Neural progenitor cell (in vitro differentiated cells): ENCODE results near the gene LIMS2. TPM values are rescaled to one million over a fixed set of nuclear protein-coding genes. Genes with fewer than 3 reads are reported as not detected.

Experiments
- DNase-seq: peaks from one replicate; pipeline ENCODE4 v3.0.0-alpha.2; 2016; ENCODE audit warnings: low spot score
- H2AFZ ChIP-seq: fragments of 200-600 bp; sonication (generic); replicated peaks from 2 replicates; pipeline ENCODE4 v1.6.1; 2016; ENCODE audit warnings: antibody characterized with exemption
- H3F3A ChIP-seq: fragments of 200-600 bp; sonication (generic); 2 replicates; pipeline ENCODE4 v1.6.1; 2016; ENCODE audit warnings: antibody characterized with exemption, low read depth
- H3K27ac ChIP-seq: fragments of 200-600 bp; sonication (generic); 2 replicates; pipeline ENCODE4 v1.5.1; 2016; ENCODE audit warnings: mild to moderate bottlenecking
- H3K27me3 ChIP-seq: fragments of 200-600 bp; sonication (generic); 2 replicates; pipeline ENCODE4 v1.6.1; 2016; ENCODE audit warnings: mild to moderate bottlenecking, moderate library complexity
- H3K36me3 ChIP-seq: fragments of 200-600 bp; sonication (generic); 2 replicates; pipeline ENCODE4 v1.5.1; 2016
- H3K4me1 ChIP-seq: fragments of 200-600 bp; sonication (generic); 2 replicates; pipeline ENCODE4 v1.6.1; 2016; ENCODE audit warnings: mixed run types
- H3K4me2 ChIP-seq: fragments of 200-600 bp; sonication (generic); 2 replicates; pipeline ENCODE4 v1.6.1; 2016
- H3K4me3 ChIP-seq: fragments of 200-600 bp; sonication (generic); 2 replicates; pipeline ENCODE4 v1.5.1; 2016
- H3K79me2 ChIP-seq: fragments of 200-600 bp; sonication (generic); 2 replicates; pipeline ENCODE4 v1.6.1; 2016; ENCODE audit warnings: low read depth
- H3K9ac ChIP-seq: fragments of 200-600 bp; sonication (generic); 2 replicates; pipeline ENCODE4 v1.6.1; 2016
- H3K9me3 ChIP-seq: fragments of 200-600 bp; sonication (generic); 2 replicates; pipeline ENCODE4 v1.5.1; 2016; ENCODE audit warnings: low read depth
- H4K20me1 ChIP-seq: fragments of 200-600 bp; sonication (generic); 2 replicates; pipeline ENCODE4 v1.6.1; 2016; ENCODE audit warnings: low read depth
- H3K27ac Mint-ChIP-seq: 3 replicates; pipeline ENCODE4 v1.8.0; 2021; ENCODE audit warnings: mixed read lengths
- H3K27me3 Mint-ChIP-seq: 2 replicates; pipeline ENCODE4 v1.8.0; 2022; ENCODE audit warnings: low read depth, mild to moderate bottlenecking, inconsistent platforms, moderate library complexity, mixed read lengths; ENCODE audit not compliant: insufficient read depth
- H3K36me3 Mint-ChIP-seq: 3 replicates; pipeline ENCODE4 v1.8.0; 2021; ENCODE audit warnings: mixed read lengths
- H3K4me1 Mint-ChIP-seq: 3 replicates; pipeline ENCODE4 v1.8.0; 2021; ENCODE audit warnings: mixed read lengths
- H3K4me3 Mint-ChIP-seq: 3 replicates; pipeline ENCODE4 v1.8.0; 2021; ENCODE audit warnings: mild to moderate bottlenecking, moderate library complexity, mixed read lengths
- H3K9me3 Mint-ChIP-seq: 3 replicates; pipeline ENCODE4 v1.8.0; 2020; ENCODE audit warnings: mixed read lengths
- EZH2 ChIP-seq: fragments of 200-600 bp; sonication (generic); IDR thresholded peaks from 2 replicates; pipeline ENCODE4 v1.6.1; 2017; ENCODE audit warnings: antibody characterized with exemption, mild to moderate bottlenecking, moderate library complexity
- EZH2phosphoT487 ChIP-seq: fragments of 200-600 bp; sonication (generic); IDR thresholded peaks from 2 replicates; pipeline ENCODE4 v1.6.1; 2017; ENCODE audit warnings: antibody characterized with exemption
- total RNA-seq: library from RNA; depleted of rRNA; stranded (reverse); fragments of >200 nt; gene quantifications from 2 replicates; pipeline ENCODE4 v1.2.3, GENCODE V29; 2015; ENCODE audit warnings: low replicate concordance
- TF ChIP-seq, protein P1 (sequence below): fragments of 200-600 bp; sonication (generic); IDR thresholded peaks from 2 replicates; pipeline ENCODE4 v1.5.1; 2017; ENCODE audit warnings: antibody characterized with exemption, mild to moderate bottlenecking

The LIMS2 gene
- total RNA-seq, 1 donor from 2014 or later: not detected

DNA sequence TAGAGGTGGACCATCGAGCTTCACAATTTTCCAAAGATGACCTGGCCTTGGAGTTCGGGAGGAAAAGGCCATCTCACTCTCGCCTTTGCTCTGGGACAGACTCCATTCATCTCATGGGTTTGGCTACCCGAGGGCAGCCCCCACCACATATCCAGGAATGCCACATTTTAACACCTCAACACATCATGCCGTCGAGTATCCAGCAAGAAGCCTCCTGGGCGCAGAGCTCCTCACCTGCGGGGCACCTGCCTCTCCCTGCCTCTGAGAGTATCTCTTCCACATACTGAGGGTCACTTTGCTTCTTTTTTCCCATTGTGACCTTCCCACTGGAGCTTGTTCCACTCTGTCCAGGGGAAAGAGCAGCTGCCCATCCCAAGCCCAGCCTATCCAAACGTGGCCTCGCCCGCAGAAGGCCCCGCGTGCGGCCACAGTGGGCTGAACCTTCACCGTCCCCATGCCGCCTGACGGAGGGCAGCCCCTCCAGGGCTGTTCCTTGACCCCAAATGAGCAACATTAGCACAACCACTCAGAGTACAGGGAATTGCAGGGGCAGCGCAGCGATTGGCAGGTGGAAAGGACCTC lies 5.5 kb upstream of the LIMS2 start:
- Histone ChIP-seq H4K20me1 (no peaks in the 10 kb centered on the region), H3K9ac (no peak overlapping the region), H3K4me3 (no peak overlapping the region), H3K4me1 (peaks cover 4% of the 10 kb centered on the region), H3K9me3 (no peaks in the 10 kb centered on the region), H3F3A (no peaks in the 10 kb centered on the region), H3K79me2 (no peaks in the 10 kb centered on the region), H3K27me3 (peaks cover 29% of the 10 kb centered on the region), H3K36me3 (no peaks in the 10 kb centered on the region), H3K4me2 (no peak overlapping the region), H2AFZ (no peak overlapping the region), H3K27ac (no peak overlapping the region)
- H3K36me3 Mint-ChIP-seq: no peaks in the 10 kb centered on the region
- DNase-seq: no peak
- no peak overlapping the region for H3K4me3 Mint-ChIP-seq
- TF ChIP-seq, protein P1, sequence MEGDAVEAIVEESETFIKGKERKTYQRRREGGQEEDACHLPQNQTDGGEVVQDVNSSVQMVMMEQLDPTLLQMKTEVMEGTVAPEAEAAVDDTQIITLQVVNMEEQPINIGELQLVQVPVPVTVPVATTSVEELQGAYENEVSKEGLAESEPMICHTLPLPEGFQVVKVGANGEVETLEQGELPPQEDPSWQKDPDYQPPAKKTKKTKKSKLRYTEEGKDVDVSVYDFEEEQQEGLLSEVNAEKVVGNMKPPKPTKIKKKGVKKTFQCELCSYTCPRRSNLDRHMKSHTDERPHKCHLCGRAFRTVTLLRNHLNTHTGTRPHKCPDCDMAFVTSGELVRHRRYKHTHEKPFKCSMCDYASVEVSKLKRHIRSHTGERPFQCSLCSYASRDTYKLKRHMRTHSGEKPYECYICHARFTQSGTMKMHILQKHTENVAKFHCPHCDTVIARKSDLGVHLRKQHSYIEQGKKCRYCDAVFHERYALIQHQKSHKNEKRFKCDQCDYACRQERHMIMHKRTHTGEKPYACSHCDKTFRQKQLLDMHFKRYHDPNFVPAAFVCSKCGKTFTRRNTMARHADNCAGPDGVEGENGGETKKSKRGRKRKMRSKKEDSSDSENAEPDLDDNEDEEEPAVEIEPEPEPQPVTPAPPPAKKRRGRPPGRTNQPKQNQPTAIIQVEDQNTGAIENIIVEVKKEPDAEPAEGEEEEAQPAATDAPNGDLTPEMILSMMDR: no peak
- TF ChIP-seq EZH2phosphoT487 (no peak), EZH2 (no peak)
- H3K27me3 Mint-ChIP-seq: peaks cover 19% of the 10 kb centered on the region
- H3K9me3 Mint-ChIP-seq: no peaks in the 10 kb centered on the region
- H3K4me1 Mint-ChIP-seq: peaks cover 33% of the 10 kb centered on the region
- no peak overlapping the region for H3K27ac Mint-ChIP-seq

DNA sequence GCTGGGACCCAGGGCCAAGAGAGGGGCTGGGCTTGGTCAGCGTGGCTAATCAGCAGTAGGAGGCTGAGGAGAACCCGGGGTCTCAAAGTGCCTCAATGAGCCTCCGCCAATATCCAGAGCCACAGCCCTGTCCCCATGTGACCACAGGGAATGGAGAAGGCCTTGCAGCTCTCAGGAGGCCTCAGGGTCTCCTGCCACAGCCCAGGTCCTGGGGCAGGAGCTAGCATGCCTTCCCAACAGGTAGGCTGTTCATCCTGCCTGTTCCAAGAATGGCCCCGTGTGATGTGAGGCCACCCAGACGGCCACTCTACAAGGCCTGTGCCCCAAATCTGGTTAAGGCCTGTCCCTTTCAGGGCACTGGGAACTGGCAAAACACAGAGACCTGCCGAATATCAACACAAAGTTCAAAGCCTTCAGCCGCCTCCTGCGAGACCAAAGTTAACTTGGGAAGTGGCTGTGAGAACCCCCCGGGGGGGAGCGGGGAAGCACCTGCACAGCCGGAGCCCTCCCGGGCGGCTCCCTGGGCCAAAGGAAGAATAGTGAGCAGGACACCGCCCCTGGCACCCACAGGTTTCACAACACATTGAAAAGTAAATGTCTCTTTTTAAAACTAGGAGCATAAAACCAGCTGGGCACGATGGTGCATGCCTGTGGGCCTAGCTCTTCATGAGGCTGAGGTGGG lies 4.5 kb upstream of the LIMS2 start:
- Histone ChIP-seq H3K9ac (no peak overlapping the region), H3K27ac (no peak overlapping the region), H2AFZ (no peak overlapping the region), H3K79me2 (no peaks in the 10 kb centered on the region), H3K27me3 (peaks cover 39% of the 10 kb centered on the region), H3K9me3 (no peaks in the 10 kb centered on the region), H3F3A (no peaks in the 10 kb centered on the region), H3K4me2 (no peak overlapping the region), H3K4me3 (no peak overlapping the region), H4K20me1 (no peaks in the 10 kb centered on the region), H3K36me3 (no peaks in the 10 kb centered on the region), H3K4me1 (peaks cover 4% of the 10 kb centered on the region)
- Mint-ChIP-seq H3K27me3 (peaks cover 22% of the 10 kb centered on the region), H3K9me3 (no peaks in the 10 kb centered on the region), H3K27ac (no peak overlapping the region), H3K4me3 (no peak overlapping the region), H3K36me3 (no peaks in the 10 kb centered on the region), H3K4me1 (peaks cover 30% of the 10 kb centered on the region)
- DNase-seq: no peak
- TF ChIP-seq EZH2phosphoT487 (no peak), EZH2 (no peak)
- TF ChIP-seq, protein P1: no peak

DNA sequence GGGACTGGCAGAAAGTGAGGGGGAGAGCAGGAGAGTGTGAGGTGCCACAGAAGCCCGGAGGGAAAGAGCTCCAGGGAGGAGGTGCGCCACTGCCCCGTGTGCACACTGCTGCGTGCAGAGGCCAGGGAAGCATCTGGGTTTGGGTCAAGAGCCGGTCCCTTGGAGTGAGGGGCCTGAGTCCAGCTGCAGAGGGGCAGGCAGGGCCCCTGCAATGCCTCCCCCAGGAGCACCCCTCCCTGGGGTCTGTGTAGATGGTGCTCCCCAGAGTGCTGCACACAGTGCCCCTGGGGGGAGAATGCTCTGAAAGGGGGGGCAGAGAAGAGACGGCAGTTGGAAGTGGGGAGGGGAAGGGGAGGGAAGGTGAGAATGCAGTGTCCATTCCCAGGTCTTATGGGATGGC lies 3.7 kb upstream of the LIMS2 start:
- H3K4me2 ChIP-seq: no peak overlapping the region
- H3K36me3 ChIP-seq: no peaks in the 10 kb centered on the region
- no peaks in the 10 kb centered on the region for H3K9me3 Mint-ChIP-seq
- H3K27ac ChIP-seq: no peak overlapping the region
- H3K27me3 ChIP-seq: peaks cover 47% of the 10 kb centered on the region
- H4K20me1 ChIP-seq: peaks cover 8% of the 10 kb centered on the region
- no peak for DNase-seq
- H3K9ac ChIP-seq: no peak overlapping the region
- H3F3A ChIP-seq: no peaks in the 10 kb centered on the region
- H3K27me3 Mint-ChIP-seq: peaks cover 25% of the 10 kb centered on the region
- H3K36me3 Mint-ChIP-seq: no peaks in the 10 kb centered on the region
- peak overlapping the region; percentile 17 for H3K4me3 Mint-ChIP-seq
- no peak overlapping the region for H2AFZ ChIP-seq
- H3K79me2 ChIP-seq: no peaks in the 10 kb centered on the region
- H3K27ac Mint-ChIP-seq: no peak overlapping the region
- TF ChIP-seq EZH2 (no peak), EZH2phosphoT487 (no peak)
- TF ChIP-seq, protein P1: no peak
- H3K4me3 ChIP-seq: no peak overlapping the region
- H3K4me1 ChIP-seq: peaks cover 4% of the 10 kb centered on the region
- H3K9me3 ChIP-seq: no peaks in the 10 kb centered on the region
- peaks cover 30% of the 10 kb centered on the region for H3K4me1 Mint-ChIP-seq
